Vagina (tissue), 2 donors: ENCODE results near the gene HEG1.

ENCODE experiments used
- CTCF ChIP-seq, 3 experiments: fragments of 450-650 bp in 2 of 3; fragments of 200-600 bp in 1 of 3; sonication (generic) in 1 of 3; IDR thresholded peaks; one replicate each; pipeline ENCODE4 v1.5.1; 2017 to 2019; ENCODE audit warnings: antibody characterized with exemption in 3 of 3, mild to moderate bottlenecking in 2 of 3, moderate library complexity in 2 of 3
- POLR2AphosphoS5 ChIP-seq, 2 donors: sonication (generic); formaldehyde crosslinking; IDR thresholded peaks; one replicate each; pipeline ENCODE4 v1.9.0; 2017; ENCODE audit warnings: antibody characterized with exemption in 2 of 2, mild to moderate bottlenecking in 2 of 2, low read depth in 1 of 2; ENCODE audit not compliant: insufficient read depth in 1 of 2

GRCh38 chr3:125006291-125006731, 49.5 kb downstream of the HEG1 start:
- TF ChIP-seq CTCF (IDR thresholded peaks at IDR 0.05) (no peak), POLR2AphosphoS5 (IDR thresholded peaks at IDR 0.05; ENCODE audit: insufficient read depth in 1 of 2, low read depth in 1 of 2) (no peak)
